HL-60/S4 (cell line): Measurements from ENCODE around the gene IL33.

ENCODE experiments used
- in situ Hi-C: fragments of 300-500 bp; cut with MboI; formaldehyde crosslinking; loops from 2 replicates; pipeline ENCODE4 v1.14.3; 2022; ENCODE audit warnings: low sequenced_read_pairs

Gene IL33

GRCh38 chr9:6216951-6217350 is 1.3 kb downstream of the IL33 start:
- in situ Hi-C loops: no loop called here

- in situ Hi-C loops: no loop called here
Observed at GRCh38 chr9:6218099-6218502, 2.5 kb downstream of the IL33 start.

GRCh38 chr9:6219040-6219439 is 3.4 kb downstream of the IL33 start:
- in situ Hi-C loops: no loop called here

GRCh38 chr9:6219981-6220380 is 4.4 kb downstream of the IL33 start:
- in situ Hi-C loops: no loop called here

- in situ Hi-C loops: no loop called here
Observed at GRCh38 chr9:6224393-6225154, 9.0 kb downstream of the IL33 start.

- in situ Hi-C loops: no loop called here
Observed at GRCh38 chr9:6226696-6227095, 11.1 kb downstream of the IL33 start.

- in situ Hi-C loops: no loop called here
Observed at GRCh38 chr9:6229186-6229585, 13.6 kb downstream of the IL33 start.

- in situ Hi-C loops: no loop called here
Observed at GRCh38 chr9:6229619-6230018, 14.0 kb downstream of the IL33 start.

- in situ Hi-C loops: no loop called here
Observed at GRCh38 chr9:6230037-6230780, 14.6 kb downstream of the IL33 start.

- in situ Hi-C loops: no loop called here
Observed at GRCh38 chr9:6232336-6232945, 16.8 kb downstream of the IL33 start.

- in situ Hi-C loops: no loop called here
Observed at GRCh38 chr9:6234014-6234413, 18.4 kb downstream of the IL33 start.

- in situ Hi-C loops: no loop called here
Observed at GRCh38 chr9:6237267-6237666, 21.7 kb downstream of the IL33 start.

- in situ Hi-C loops: no loop called here
Observed at GRCh38 chr9:6239048-6239461, 23.4 kb downstream of the IL33 start.

GRCh38 chr9:6239694-6240093 is 24.1 kb downstream of the IL33 start:
- in situ Hi-C loops: no loop called here

GRCh38 chr9:6243746-6244145 is 28.1 kb downstream of the IL33 start:
- in situ Hi-C loops: no loop called here

- in situ Hi-C loops: no loop called here
Observed at GRCh38 chr9:6247266-6247665, 31.7 kb downstream of the IL33 start.

- in situ Hi-C loops: no loop called here
Observed at GRCh38 chr9:6268826-6269397, 53.3 kb downstream of the IL33 start.

GRCh38 chr9:6270896-6271295 is 55.3 kb downstream of the IL33 start:
- in situ Hi-C loops: no loop called here

- in situ Hi-C loops: no loop called here
Observed at GRCh38 chr9:6271508-6272228, 56.1 kb downstream of the IL33 start.

- in situ Hi-C loops: no loop called here
Observed at GRCh38 chr9:6272229-6272598, 56.6 kb downstream of the IL33 start.

GRCh38 chr9:6277417-6277816 is 61.8 kb downstream of the IL33 start:
- in situ Hi-C loops: no loop called here
